NCI-H446 (cell line): ENCODE results near the gene ZCCHC14.

Experiments used
- DNase-seq, 2 experiments: peaks; one replicate each; lab custom pipeline; 2025; lab: John Stamatoyannopoulos, UW

Gene ZCCHC14

DNA sequence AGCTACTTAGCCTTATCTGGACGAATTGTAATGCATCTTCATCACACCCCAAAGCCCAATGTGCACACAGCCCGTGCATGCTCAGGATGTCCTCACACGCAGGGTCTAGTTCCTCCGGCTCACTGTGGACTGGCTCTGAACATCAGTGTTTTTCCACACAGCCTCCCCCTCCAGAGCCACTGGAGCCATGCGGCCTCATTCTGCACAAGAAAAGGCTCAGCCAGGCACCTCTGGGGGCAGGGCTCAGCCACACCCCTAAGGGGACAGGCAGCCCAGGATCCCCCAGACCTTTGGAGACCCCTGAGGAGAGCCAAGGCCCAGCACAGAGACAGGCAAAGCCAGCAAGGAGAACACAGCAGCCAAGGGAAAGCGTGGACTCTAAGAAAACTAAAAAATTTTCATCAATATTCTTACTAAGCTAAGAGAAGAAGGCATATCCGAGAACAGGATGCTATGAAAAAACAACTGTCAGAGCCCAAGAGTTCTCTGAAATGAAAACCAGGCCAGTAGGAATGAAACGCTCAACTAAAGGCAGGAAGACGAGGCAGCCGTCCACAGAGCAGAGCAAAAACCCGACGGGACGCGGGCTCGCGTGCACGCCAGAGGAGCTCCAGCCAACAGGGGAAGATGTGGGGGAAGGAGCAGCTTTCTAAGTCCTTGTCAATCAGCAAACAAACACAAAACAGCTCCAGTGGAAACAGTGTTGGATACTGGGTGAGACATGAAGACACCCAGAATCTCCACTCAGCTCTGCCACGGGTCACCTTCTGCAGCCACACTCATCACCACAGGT lies 66.2 kb downstream of the ZCCHC14 start:
- DNase-seq = no peak

- no peak for DNase-seq
Measured at GRCh38 chr16:87425941-87426340, 66.9 kb downstream of the ZCCHC14 start.

DNA sequence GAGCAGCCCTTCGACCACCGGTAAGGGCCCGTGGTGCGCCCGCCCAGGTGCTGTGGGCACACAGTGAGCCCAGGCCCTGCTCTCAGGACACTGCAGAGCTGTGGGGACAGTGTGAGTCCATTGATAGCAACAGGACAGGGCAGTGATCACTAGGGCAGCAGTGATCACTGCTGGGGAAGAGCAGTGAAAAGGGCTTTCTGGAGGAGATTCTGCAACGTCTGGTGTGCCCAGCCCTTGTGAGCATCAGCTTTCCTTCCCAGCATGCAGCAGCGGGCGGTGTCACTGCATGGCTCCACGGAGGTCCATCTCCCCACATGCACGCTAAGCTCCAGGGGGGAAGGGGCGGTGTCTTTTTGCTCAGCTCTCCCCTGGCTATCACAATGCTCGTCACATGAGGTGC lies 68.6 kb downstream of the ZCCHC14 start:
- no peak for DNase-seq

- no peak for DNase-seq
Measured at GRCh38 chr16:87423429-87423828, 69.4 kb downstream of the ZCCHC14 start.

DNA sequence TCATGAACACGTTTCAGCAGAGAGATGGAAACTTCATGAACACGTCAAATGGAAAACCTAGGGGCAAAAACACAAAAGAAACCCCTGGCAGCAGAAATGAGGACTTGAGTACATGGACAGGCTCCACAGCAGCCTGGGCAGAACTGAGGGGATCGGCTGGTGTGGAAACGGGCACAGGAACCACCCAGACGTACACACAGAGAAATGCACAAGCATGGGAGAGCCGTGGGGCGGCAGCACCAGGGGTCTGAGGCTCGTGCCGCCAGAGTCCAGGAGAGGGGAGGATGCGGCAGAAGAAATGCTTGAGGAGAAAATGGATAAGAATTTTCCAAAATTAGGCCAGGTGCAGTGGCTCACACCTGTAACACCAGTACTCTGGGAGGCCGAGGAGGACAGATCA lies 70.7 kb downstream of the ZCCHC14 start:
- no peak for DNase-seq

DNA sequence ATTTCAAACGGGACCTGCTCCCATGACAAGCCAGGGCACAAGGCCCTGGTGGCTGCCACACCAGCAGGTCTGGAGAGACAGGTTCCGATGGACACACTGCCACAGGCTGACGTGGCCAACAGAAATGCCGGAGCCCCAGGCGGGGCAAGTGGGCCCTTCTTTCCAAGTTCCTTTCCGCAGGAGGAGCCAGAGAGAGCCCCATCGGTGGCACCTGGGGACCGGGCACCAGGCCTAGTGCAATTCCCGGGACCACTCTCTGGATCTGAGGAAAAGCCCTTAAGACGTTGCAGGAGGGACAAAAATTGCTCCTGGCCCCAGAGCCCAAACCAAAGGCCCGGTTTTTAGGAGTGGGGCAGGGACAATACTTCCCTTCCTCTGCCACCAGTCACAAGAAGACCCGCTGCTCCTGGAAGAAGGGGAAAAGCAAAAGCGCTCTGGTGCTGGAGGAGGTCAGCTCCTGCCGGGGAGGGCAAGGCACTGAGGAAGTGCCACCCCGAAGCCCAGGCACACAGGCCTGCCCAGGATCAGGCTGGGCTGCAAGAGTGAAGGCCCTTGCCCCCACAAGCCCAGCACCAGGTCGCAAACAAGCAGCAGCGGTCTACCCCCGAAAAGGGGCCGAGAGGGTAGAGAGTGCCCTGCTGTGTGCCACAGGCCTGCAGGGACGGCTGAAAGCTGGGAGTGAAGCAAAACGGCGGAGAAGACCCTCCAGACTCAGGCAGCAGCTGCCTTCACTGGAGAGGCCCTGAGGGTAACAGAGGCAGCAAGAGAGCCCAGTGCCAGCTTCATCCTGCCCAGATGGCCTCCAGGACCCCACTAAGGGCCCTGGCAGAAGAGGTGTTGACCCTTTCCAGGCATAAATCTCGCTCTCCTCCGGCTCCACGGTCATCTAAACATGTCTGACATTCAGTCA lies 71.6 kb downstream of the ZCCHC14 start:
- no peak for DNase-seq

GRCh38 chr16:87420026-87421002 lies 72.5 kb downstream of the ZCCHC14 start:
- no peak for DNase-seq

- no peak for DNase-seq
Measured at GRCh38 chr16:87418644-87419043, 74.2 kb downstream of the ZCCHC14 start.

GRCh38 chr16:87418216-87418615 lies 74.6 kb downstream of the ZCCHC14 start:
- DNase-seq = no peak

GRCh38 chr16:87417528-87417910 lies 75.3 kb downstream of the ZCCHC14 start:
- no peak for DNase-seq

GRCh38 chr16:87416826-87417527 lies 75.8 kb downstream of the ZCCHC14 start:
- no peak for DNase-seq

GRCh38 chr16:87415441-87415840 lies 77.4 kb downstream of the ZCCHC14 start:
- no peak for DNase-seq

- DNase-seq = no peak
Measured at GRCh38 chr16:87414251-87414680, 78.6 kb downstream of the ZCCHC14 start.

- DNase-seq = no peak
Measured at GRCh38 chr16:87412996-87413421, 79.8 kb downstream of the ZCCHC14 start.

GRCh38 chr16:87412371-87412995 lies 80.3 kb downstream of the ZCCHC14 start:
- DNase-seq = no peak

GRCh38 chr16:87411375-87412271 lies 81.2 kb downstream of the ZCCHC14 start:
- no peak for DNase-seq

- no peak for DNase-seq
Measured at GRCh38 chr16:87410968-87411367, 81.9 kb downstream of the ZCCHC14 start.

DNA sequence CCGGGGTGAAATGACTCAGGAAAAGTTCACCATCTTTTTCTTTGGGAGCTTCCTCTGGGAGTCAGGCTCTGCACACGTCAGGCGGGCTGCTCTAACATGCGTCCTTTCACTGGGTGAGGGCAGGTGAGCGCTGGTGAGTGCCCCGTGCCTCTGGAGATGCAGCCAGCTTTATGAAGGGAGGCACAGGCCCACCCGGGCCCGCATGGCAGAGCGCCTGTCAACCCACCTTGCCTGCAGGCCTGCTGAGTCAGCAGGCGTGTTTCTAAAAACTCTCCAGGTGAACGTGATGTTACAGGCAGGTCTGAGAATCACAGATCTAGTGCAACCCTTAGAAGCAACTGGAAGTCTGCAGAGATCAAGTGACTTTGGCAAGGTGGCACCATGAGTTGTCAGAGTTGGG lies 82.3 kb downstream of the ZCCHC14 start:
- no peak for DNase-seq

GRCh38 chr16:87409781-87410180 lies 83.0 kb downstream of the ZCCHC14 start:
- no peak for DNase-seq

- no peak for DNase-seq
Measured at GRCh38 chr16:87409153-87409552, 83.7 kb downstream of the ZCCHC14 start.
